Keratinocyte (primary cell): ENCODE data around the gene STAM2.

Experiments
- CTCF ChIP-seq, 3 experiments: IDR thresholded peaks in 1 of 3; conservative IDR thresholded peaks in 1 of 3; optimal IDR thresholded peaks in 1 of 3; 2 replicates in 2 of 3; 3 replicates in 1 of 3; pipeline versions ENCODE3 to v1.5.1; 2011; ENCODE audit warnings: low read length in 3 of 3, mild to moderate bottlenecking in 3 of 3, moderate library complexity in 2 of 3, control low read depth in 1 of 3, inconsistent platforms in 1 of 3; ENCODE audit not compliant: insufficient read depth in 2 of 3; ENCODE audit errors: extremely low read depth in 1 of 3
- EZH2 ChIP-seq: IDR thresholded peaks from one replicate; pipeline ENCODE4 v1.6.1; 2012; ENCODE audit warnings: inconsistent platforms, mild to moderate bottlenecking, low read length, moderate library complexity

- TF ChIP-seq CTCF (optimal IDR thresholded peaks at IDR 0.05 in 1 of 3, IDR thresholded peaks at IDR 0.05 in 1 of 3, conservative IDR thresholded peaks at IDR 0.05 in 1 of 3; ENCODE audit: extremely low read depth in 1 of 3, insufficient read depth in 2 of 3, low read length in 3 of 3) (no peak), EZH2 (no peak)
Observed at GRCh38 chr2:152200101-152200500, 24.5 kb upstream of the STAM2 start.
